GM18507 (cell line): ENCODE measurements around the gene STRAP.
A peak's percentile ranks its signal among the peaks of the same experiment; 100 is the strongest.
"Not testable (repeated sequence)": the region's sequence is repeated elsewhere in the genome, so short reads cannot be mapped to it uniquely, and the experiment has no call there.

Experiments
- DNase-seq: peaks from one replicate; pipeline ENCODE4 v3.0.0; 2011; ENCODE audit warnings: low read depth; ENCODE audit not compliant: insufficient read length; ENCODE audit errors: extremely low spot score
- FAIRE-seq: peaks from 2 replicates; lab custom pipeline; 2011; peaks lifted over from hg19 to GRCh38; lab: Jason Lieb, UNC

The STRAP gene

DNA sequence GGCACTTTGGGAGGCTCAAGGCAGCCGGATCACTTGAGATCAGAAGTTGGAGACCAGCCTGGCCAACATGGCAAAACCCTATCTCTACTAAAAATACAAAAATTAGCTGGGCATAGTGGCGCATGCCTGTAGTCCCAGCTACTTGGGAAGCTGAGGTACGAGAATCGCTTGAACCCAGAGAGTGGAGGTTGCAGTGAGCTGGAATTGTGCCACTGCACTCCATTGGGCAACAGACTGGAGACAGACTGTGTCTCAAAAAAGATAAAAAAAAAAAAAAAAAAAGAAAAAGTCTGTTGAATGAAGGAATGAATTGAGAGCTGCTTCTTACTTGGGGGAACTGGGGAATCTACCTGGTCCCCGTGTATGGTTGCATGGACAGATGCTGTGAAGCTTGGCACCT, 31.9 kb downstream of the STRAP start:
- not testable (repeated sequence) for DNase-seq

GRCh38 chr12:15918066-15918465, 35.9 kb downstream of the STRAP start:
- FAIRE-seq: no peak

More for the DNA sequence above, 31.9 kb downstream of the STRAP start:
- FAIRE-seq: not testable (repeated sequence)

DNA sequence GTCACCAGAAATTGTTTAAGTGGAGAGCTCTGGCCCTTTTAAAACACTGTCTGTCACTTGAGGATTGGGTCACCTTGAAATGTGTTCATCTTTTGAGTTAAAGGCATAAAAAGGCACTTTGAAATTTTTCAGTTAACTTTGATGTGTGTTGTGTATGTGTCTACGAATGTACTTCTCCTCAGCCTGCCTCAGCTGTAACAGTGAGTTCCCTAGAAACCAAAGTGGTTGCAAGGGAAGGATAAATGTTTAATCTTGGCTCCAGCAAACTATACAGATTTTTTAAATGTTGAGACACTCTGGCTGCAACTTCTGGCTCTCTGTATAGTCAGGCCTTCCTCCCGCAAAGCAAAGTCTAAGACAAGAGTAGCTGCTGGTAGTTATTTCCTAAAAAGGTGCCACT, 37.2 kb downstream of the STRAP start:
- no peak for FAIRE-seq
- no peak for DNase-seq

More at GRCh38 chr12:15918066-15918465, 35.9 kb downstream of the STRAP start:
- DNase-seq: no peak

- FAIRE-seq (no peak), DNase-seq (no peak)
Measured at GRCh38 chr12:15924956-15925355, 42.8 kb downstream of the STRAP start.

- DNase-seq (no peak), FAIRE-seq (no peak)
Measured at GRCh38 chr12:15928346-15928745, 46.2 kb downstream of the STRAP start.

- DNase-seq: no peak
Measured at GRCh38 chr12:15928870-15929571, 46.8 kb downstream of the STRAP start.

GRCh38 chr12:15931590-15932053, 49.4 kb downstream of the STRAP start:
- DNase-seq: no peak
- FAIRE-seq: peak; percentile 65

More at GRCh38 chr12:15928870-15929571, 46.8 kb downstream of the STRAP start:
- FAIRE-seq: no peak

DNA sequence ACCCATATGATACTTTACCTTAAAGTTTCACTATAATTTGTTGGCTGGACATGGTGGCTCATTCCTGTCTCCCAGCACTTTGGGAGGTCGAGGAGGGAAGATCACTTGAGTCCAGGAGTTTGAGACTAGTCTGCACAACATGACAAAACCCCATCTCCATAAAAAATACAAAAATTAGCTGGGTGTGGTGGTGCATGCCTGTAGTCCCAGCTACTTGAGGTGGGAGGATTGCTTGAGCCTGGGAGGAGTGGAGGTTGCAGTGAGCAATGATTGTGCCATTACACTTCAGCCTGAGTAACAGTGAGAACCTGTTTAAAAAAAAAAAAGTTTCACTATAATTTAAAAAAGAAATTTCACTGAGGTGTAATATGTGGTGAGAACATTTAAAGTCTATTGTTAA, 50.1 kb downstream of the STRAP start:
- no peak for FAIRE-seq

DNA sequence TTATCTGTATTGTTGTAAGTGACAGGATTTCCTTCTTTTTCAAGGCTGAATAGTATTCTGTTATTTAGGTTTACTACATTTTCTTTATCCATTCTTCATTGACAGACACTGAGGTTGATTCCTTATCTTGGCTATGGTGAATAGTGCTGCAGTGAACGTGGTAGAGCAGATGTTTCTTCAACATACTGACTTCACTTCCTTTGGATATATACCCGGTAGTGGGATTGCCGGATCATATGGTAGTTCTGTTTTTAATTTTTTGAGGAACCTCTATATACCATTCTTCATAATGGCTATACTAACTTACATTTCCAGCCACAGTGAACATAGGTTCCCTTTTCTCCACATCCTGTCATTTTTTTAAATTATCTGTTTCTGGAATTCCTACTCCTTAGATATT, 50.8 kb downstream of the STRAP start:
- DNase-seq: no peak
- no peak for FAIRE-seq

More for the DNA sequence above, 50.1 kb downstream of the STRAP start:
- no peak for DNase-seq

DNA sequence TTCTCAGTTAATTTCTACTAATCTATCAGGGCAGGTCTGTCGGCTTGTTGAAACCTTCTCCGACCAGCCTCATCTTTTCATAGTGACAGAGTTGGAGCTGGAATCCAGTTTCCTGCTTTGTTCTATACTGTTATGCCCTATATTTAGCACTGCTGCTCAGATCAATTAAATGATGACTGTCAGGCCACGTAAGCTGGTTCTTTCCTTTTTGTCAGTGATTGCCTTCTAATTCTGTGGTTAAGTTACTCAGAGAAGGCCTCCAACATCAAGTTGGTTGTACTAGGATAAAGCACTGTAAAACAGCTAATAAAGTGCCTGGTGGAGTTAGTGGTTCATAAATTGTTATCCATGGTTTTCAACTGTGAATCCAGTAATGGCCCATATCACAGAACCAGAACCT, 51.6 kb downstream of the STRAP start:
- DNase-seq (no peak), FAIRE-seq (no peak)

DNA sequence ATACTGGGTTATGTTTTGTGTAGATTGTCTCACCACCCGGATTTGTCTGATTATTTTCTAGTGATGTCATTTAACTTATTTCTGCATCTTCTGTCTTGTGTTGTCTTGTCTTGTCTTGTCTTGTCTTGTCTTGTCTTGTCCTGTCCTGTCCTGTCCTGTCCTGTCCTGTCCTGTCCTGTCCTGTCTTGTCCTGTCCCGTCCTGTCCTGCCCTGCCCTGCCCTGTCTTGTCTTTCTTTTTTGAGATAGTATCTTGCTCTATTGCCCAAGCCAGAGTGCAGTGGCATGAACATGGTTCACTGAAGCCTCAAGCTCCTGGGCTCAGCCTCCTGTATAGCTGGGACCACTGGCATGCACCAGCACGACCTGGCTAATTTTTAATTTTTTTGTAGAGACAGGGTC, 54.6 kb downstream of the STRAP start:
- DNase-seq: no peak
- FAIRE-seq: no peak

DNA sequence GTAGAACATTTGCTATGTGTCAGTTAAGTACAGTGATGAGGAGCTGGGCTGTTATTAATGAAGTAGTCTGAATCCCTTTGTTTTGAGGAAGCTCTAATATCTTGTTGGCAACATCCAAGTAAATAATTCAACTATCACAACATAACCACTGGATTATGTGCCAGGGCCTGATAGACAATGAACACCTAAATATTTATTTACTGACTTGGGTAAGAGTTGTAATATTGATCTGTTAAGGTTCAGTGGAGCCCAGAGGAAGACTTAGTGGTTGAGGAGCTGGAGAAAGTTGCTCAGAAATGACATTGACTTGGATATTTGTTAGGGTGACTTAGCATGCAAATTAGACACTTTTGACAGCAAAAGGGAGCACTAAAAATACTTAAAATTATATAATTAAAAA, 55.7 kb downstream of the STRAP start:
- DNase-seq: no peak
- FAIRE-seq: no peak

DNA sequence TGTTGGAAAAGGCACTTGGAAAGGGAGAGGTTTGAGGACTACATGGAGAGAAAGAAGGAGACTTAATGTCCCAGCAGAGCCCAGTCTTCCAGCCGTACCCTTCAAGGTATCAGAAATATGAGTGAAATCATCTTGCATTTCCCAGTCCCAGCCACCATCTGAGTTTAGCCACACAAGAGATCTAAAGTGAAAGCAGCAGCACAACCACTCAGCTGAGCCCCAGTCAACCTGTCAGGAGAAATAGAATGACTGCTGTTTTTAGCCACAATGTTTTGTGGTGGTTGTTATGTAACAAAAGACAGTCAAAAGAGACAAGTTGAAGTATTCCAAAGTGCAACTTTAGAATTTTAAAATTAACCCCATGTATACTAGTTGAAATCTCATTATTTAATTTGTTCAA, 56.9 kb downstream of the STRAP start:
- DNase-seq (no peak), FAIRE-seq (no peak)

- DNase-seq (no peak), FAIRE-seq (no peak)
Measured at GRCh38 chr12:15942475-15942874, 60.3 kb downstream of the STRAP start.

- not testable (repeated sequence) for DNase-seq, FAIRE-seq
Measured at GRCh38 chr12:15943519-15943918, 61.3 kb downstream of the STRAP start.

DNA sequence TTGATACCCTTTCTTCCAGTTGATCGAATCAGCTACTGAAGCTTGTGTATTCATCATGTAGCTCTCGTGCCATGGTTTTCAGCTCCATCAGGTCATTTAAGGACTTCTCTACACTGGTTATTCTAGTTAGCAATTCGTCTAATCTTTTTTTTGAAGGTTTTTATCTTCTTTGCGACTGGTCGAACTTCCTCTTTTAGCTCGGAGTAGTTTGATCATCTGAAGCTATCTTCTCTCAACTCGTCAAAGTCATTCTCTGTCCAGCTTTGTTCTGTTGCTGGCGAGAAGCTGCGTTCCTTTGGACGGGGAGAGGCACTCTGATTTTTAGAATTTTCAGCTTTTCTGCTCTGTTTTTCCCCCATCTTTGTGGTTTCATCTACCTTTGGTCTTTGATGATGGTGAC, 66.3 kb downstream of the STRAP start:
- not testable (repeated sequence) for FAIRE-seq

More for the DNA sequence above, 66.3 kb downstream of the STRAP start:
- not testable (repeated sequence) for DNase-seq
